ENCODE data around the gene FSCB.

DNA sequence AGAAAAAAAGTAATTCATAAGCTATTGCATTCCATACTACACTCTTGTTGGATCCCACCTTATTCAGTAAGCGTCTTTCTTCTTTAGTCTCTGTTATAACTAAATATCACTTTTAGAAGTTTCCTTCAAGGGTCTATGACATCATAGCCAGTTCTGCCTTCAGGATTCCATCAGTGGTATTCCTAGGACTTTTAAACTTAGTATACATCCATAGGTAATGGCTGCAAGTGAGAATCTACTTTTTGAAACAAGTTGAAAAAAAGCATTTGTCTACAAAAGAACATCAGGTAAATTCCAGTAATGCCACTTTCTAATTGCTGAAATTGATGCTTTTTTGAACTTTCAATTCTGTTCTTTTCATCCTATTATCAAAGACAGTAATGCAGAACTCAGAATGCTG is at the start of gene FSCB:
- TF ChIP-seq POLR2A (IDR thresholded peaks at IDR 0.05; ENCODE audit: low read depth, low read length) (no peak), SMC3 (IDR thresholded peaks at IDR 0.05; ENCODE audit: low read depth, low read length) (no peak), BHLHE40 (IDR thresholded peaks at IDR 0.05; ENCODE audit: low read depth, low read length) (no peak), MAFK (IDR thresholded peaks at IDR 0.05; ENCODE audit: low read depth, low read length) (no peak), RAD21 (IDR thresholded peaks at IDR 0.05; ENCODE audit: low read length) (no peak)
- TF ChIP-seq, protein P1, sequence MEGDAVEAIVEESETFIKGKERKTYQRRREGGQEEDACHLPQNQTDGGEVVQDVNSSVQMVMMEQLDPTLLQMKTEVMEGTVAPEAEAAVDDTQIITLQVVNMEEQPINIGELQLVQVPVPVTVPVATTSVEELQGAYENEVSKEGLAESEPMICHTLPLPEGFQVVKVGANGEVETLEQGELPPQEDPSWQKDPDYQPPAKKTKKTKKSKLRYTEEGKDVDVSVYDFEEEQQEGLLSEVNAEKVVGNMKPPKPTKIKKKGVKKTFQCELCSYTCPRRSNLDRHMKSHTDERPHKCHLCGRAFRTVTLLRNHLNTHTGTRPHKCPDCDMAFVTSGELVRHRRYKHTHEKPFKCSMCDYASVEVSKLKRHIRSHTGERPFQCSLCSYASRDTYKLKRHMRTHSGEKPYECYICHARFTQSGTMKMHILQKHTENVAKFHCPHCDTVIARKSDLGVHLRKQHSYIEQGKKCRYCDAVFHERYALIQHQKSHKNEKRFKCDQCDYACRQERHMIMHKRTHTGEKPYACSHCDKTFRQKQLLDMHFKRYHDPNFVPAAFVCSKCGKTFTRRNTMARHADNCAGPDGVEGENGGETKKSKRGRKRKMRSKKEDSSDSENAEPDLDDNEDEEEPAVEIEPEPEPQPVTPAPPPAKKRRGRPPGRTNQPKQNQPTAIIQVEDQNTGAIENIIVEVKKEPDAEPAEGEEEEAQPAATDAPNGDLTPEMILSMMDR (conservative IDR thresholded peaks at IDR 0.05; ENCODE audit: low read depth, low read length): no peak

All from IMR-90 (cell line).